ENCODE measurements around the gene ARGLU1.

The ARGLU1 gene

DNA sequence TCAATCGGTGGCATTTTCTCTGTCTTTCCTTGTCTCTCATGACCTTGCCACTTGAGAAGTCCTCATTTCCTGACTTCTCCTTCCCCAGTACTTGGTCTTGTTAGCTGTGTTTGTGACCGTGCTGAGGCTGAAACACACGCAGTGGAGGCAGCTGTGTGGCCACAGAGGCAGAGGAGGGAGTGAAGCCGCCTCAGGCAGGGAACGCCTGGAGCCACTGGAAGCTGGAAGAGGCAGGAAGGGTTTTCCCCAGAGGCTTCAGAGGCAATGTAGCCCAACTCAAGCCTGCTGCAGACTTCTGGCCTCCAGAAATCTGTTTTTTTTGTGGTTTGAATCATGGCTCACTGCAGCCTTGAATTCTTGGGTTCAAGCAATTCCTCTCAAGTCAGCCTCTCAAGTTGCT is 29.2 kb upstream of the ARGLU1 start:
- no peak overlapping the region for H3K4me3 ChIP-seq (replicated peaks; ENCODE audit: low read depth, low read length)
- DNase-seq (ENCODE audit: low read depth): peak; percentile 30
- TF ChIP-seq, protein P1, sequence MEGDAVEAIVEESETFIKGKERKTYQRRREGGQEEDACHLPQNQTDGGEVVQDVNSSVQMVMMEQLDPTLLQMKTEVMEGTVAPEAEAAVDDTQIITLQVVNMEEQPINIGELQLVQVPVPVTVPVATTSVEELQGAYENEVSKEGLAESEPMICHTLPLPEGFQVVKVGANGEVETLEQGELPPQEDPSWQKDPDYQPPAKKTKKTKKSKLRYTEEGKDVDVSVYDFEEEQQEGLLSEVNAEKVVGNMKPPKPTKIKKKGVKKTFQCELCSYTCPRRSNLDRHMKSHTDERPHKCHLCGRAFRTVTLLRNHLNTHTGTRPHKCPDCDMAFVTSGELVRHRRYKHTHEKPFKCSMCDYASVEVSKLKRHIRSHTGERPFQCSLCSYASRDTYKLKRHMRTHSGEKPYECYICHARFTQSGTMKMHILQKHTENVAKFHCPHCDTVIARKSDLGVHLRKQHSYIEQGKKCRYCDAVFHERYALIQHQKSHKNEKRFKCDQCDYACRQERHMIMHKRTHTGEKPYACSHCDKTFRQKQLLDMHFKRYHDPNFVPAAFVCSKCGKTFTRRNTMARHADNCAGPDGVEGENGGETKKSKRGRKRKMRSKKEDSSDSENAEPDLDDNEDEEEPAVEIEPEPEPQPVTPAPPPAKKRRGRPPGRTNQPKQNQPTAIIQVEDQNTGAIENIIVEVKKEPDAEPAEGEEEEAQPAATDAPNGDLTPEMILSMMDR (IDR thresholded peaks at IDR 0.05; ENCODE audit: low read length, missing control alignments): no peak

DNA sequence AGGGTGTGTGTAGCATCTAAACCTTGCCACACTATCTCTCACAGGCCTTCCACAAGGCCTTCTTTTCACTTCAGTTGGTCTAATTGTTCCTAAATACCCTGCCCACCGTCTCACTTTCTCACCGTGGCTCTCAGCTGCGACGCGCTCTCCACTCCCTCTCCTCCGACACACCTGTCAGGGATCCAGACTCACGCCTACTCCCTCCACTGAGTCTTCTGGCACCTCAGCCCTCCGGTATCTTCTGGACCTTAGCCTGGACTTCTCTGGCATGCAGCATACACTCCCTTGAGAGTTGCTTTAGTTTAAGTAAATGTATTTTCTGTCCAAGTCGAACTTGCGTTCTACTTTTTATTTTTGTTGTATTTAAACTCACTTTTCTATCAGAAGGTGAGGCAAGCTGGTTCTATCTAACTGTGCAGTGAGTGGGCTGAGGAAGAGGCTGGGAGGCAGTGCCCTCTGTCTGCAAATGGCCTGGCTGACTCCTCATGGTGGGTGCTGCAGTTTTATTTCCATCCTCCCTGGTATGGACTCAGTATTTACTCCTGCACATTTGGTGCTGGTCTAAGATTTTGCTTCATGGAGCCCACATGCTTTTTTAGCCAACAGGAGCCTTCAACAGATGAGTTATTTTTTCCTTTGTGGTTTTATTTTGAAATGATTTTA is 28.5 kb upstream of the ARGLU1 start:
- H3K4me3 ChIP-seq (replicated peaks; ENCODE audit: low read depth, low read length): no peak overlapping the region
- DNase-seq (ENCODE audit: low read depth): no peak
- TF ChIP-seq, protein P1 (IDR thresholded peaks at IDR 0.05; ENCODE audit: low read length, missing control alignments): no peak

- no peak overlapping the region for H3K4me3 ChIP-seq (replicated peaks; ENCODE audit: low read depth, low read length)
- TF ChIP-seq, protein P1 (IDR thresholded peaks at IDR 0.05; ENCODE audit: low read length, missing control alignments): no peak
- DNase-seq (ENCODE audit: low read depth): no peak
These were observed 27.7 kb upstream of the ARGLU1 start for GRCh38 chr13:106595625-106596024.

DNA sequence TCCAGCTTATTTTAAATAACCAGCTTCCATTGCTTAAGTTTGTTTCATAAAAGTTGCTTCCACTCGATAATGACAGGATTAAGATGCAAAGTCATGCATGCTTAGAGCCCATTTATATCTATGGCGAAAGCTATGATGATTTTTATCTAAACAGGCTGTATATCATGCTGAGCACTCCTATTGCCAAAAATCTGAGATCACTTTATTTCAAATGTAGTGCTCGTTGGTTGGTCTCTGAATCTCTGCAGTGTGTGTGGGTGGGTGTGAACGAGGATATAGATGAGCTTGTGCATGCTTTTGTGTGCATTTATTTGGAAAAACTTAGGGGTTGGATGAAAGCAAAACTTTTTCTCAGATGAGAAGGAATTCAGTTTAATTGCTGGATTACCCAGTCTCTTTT is 27.0 kb upstream of the ARGLU1 start:
- TF ChIP-seq, protein P1 (IDR thresholded peaks at IDR 0.05; ENCODE audit: low read length, missing control alignments): no peak
- no peak for DNase-seq (ENCODE audit: low read depth)
- no peak overlapping the region for H3K4me3 ChIP-seq (replicated peaks; ENCODE audit: low read depth, low read length)

DNA sequence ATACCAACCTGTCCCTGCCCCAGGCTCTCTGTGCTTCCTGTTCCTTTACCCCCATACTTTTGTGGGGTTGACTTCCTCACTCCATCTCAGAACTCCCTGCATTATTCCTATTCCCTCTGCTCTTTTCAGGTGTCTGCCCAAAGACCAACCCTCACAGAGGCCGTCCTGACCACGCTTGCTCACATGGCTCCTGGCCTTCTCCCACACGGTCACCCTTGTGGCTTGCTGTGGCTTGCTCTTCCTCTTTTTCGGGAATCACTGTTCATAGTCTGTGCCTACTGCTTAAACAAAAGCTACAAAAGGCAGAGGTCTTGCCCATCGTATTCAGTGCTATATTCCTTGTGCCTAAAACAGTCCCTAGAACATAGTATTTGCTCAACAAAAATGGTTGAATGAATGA is 25.2 kb upstream of the ARGLU1 start:
- TF ChIP-seq, protein P1 (IDR thresholded peaks at IDR 0.05; ENCODE audit: low read length, missing control alignments): no peak
- DNase-seq (ENCODE audit: low read depth): no peak
- H3K4me3 ChIP-seq (replicated peaks; ENCODE audit: low read depth, low read length): no peak overlapping the region

DNA sequence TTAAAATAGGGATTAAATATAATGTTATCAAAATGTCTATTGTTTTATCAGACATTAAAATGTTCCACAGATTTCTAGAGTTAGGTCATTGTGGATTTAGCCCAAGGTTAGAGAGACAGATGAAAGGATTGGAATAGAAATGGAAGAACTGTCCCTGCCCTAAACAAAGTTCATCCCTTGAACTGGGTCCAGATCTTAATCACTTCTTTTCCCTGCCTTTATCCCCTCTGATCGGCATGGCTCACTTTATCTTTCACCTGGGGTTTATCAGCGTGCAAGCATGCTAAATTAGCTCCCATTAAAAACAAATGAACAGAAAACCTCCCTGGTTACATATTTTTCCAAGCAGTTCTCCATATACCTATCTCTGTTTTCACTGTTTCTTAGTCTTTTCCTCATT is 23.4 kb upstream of the ARGLU1 start:
- no peak overlapping the region for H3K4me3 ChIP-seq (replicated peaks; ENCODE audit: low read depth, low read length)
- DNase-seq (ENCODE audit: low read depth): no peak
- TF ChIP-seq, protein P1 (IDR thresholded peaks at IDR 0.05; ENCODE audit: low read length, missing control alignments): no peak

GRCh38 chr13:106589716-106590115 is 21.8 kb upstream of the ARGLU1 start:
- TF ChIP-seq, protein P1 (IDR thresholded peaks at IDR 0.05; ENCODE audit: low read length, missing control alignments): no peak
- DNase-seq (ENCODE audit: low read depth): peak; percentile 31

More at GRCh38 chr13:106589716-106590115, 21.8 kb upstream of the ARGLU1 start:
- no peak overlapping the region for H3K4me3 ChIP-seq (replicated peaks; ENCODE audit: low read depth, low read length)
